NCI-H2107 treated with DMSO at 0.1 percent for 48 hours (cell line): ENCODE measurements around the gene FASTKD3.

Source experiments
- DNase-seq: peaks from one replicate; lab custom pipeline; 2025; ENCODE audit not compliant: unreplicated experiment; lab: John Stamatoyannopoulos, UW

Gene FASTKD3

GRCh38 chr5:7850395-7851239 is 18.2 kb downstream of the FASTKD3 start, which contains the start of gene CFAP90:
Gene CFAP90, minus strand, starts transcription at chr5:7851133. Its CDS starts 112 bp downstream, at chr5:7851021.
- peak; percentile 34 for DNase-seq

GRCh38 chr5:7849681-7850394 is 19.0 kb downstream of the FASTKD3 start:
- DNase-seq, result peak; percentile 45

GRCh38 chr5:7848296-7848695 is 20.5 kb downstream of the FASTKD3 start:
- DNase-seq, result no peak

DNA sequence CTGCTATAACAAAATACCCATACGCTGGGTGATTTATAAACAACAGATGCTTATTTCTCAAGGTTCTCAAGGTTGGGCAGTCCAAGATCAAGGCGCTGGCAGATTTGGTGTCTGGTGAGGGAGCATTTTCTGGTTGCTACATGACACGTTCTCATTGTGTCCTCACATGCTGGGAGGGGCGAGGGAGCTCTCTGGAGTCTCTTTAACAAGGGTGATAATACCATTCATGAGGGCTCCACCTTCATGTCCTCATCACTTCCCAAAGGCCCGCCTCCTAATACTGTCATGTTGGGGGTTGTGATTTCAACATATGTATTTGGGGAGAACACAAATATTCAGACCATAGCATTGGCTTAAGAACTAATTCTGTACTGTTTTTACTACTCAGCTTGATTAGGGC is 22.5 kb downstream of the FASTKD3 start:
- DNase-seq, result no peak

DNA sequence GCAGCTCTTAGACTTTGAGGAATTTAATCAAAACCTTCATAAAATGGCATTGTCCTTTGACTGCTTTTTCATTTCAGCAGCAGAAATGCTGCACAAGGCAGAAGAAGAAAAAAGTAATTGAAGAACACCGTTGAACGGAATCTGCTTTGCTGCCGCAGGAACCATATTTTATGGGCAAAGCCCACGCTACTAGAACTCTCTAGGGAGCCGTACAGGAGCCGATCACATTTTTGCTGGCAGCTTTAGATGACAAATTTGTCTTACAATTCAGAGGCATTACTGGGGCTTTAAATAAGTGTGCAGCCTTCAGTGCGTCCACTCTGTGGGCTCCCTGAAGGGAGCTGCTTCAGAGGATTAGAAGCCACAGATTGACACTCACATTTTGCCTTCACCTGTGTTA is 23.3 kb downstream of the FASTKD3 start:
- DNase-seq, result no peak

DNA sequence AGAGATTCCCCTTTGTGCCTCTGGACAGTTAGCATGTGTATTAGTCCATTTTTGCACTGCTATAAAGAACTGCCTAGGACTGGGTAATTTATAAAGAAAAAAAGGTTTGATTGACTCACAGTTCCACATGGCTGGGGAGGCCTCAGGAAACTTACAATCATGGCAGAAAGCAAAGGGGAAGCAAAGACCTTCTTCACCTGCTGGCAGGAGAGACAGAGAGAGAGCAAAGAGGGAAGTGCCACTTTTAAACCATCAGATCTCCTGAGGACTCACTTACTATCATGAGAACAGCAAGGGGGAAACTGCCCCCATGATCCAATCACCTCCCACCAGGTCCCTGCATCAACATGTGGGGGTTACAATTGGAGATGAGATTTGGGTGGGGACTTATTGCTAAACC is 23.9 kb downstream of the FASTKD3 start:
- DNase-seq, result no peak

- DNase-seq, result no peak
Observed at GRCh38 chr5:7842531-7842930, 26.3 kb downstream of the FASTKD3 start.

DNA sequence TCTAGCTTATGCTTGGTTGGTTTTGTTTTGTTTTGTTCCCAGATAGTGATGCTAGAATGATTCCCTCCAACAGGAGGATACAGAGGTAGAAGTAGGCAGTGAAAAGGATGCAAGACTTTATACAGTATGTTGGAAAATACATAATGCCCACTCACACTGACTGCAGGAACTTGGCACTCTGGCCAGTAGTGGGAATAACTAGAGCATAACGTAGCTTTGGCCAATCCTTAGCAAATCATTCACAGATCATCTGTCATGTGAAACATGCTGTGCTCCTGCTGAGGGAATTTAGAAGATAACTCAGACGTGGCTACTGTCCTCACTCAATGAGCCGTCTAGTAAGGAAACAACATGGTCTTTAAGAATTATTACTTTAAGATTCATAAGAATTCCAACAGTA is 31.4 kb downstream of the FASTKD3 start:
- no peak for DNase-seq

DNA sequence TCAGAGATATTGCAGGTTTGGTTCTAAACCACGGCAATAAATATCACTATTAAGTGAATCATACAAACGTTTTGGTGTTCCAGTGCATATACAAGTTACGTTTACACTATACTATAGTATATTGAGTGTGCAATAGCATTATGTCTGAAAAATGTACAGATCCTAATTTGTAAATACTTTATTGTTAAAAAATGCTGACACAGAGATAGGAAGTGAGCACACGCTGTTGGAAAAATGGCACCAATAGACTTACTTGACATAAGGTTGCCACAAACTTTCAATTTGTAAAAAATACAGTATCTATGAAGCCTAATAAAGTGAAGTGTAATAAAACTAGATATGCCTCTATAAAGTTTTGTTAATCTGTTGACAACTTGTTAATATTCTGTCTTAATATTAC is 33.8 kb downstream of the FASTKD3 start:
- no peak for DNase-seq

- DNase-seq, result peak; percentile 50
Observed at GRCh38 chr5:7828269-7828668, 40.6 kb downstream of the FASTKD3 start.

DNA sequence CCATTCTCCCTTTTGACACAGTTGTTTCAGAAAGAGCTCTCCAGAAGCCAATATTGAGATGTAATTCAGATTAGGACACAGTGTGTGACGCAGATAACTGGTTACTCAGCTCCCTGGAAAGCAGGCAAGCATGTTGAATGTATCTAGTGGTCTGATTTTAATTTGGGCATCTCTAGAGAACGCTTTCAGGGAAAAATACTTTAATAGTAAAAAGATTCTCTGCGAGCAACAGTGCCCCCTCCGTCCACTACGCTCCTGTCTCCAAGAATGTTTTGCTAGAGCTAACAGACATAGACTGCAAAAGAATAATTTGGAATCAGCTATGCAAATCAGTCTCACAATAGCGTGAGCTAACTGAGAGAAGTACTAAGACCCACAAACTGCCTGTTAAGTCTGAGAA is 41.2 kb downstream of the FASTKD3 start:
- DNase-seq, result no peak

GRCh38 chr5:7825630-7826029 is 43.2 kb downstream of the FASTKD3 start:
- no peak for DNase-seq

DNA sequence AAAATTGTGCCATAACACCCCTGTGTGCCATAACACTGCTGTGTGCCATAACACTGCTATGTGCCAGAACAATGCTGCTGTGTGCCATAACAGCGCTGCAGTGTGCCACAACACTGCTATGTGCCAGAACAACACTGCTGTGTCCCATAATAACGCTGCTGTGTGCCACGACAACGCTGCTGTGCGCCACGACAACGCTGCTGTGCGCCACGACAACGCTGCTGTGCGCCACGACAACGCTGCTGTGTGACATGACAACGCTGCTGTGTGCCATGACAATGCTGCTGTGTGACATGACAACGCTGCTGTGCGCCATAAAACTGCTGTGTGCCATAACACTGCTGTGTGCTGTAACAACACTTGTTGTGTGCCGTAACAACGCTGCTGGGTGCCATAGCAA is 43.8 kb downstream of the FASTKD3 start:
- DNase-seq, result no peak

DNA sequence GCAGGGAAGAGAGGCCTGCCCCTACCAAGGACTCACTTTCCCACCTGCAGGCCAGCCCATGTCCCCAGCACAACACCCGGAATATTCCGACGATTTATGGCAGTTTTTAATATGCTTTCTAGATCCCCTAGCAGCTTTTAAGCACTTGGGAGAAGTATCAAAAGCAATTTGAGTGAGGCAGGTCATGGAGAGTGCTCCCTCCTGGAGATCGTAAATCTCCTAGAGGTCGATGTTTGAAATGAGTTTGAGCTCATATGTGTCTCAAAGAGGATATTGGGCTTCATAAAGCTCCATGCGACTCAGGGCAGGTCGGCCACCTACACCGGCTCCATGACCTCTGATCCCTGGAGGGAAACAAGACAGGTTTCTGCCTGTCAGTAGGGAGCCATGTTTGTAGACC is 45.2 kb downstream of the FASTKD3 start:
- no peak for DNase-seq

DNA sequence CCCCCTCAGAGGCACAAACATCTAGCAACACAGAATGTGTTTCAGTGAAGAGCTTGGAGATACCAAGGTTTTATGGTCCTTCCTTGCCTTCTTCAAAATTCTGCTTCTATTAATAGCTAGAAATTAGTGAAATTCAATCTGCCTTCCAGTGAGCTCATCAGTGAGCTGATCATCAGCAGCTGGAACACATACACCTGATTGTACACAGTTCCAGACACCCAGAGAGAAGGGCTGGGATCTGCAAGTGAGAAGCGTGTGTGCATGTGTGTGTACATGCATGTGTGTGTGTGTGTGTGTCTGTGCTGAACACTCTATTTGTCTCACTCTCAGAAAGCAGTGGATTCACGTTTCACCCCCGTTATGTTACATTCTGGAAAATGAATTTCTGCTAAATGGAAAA is 46.4 kb downstream of the FASTKD3 start:
- DNase-seq, result no peak

DNA sequence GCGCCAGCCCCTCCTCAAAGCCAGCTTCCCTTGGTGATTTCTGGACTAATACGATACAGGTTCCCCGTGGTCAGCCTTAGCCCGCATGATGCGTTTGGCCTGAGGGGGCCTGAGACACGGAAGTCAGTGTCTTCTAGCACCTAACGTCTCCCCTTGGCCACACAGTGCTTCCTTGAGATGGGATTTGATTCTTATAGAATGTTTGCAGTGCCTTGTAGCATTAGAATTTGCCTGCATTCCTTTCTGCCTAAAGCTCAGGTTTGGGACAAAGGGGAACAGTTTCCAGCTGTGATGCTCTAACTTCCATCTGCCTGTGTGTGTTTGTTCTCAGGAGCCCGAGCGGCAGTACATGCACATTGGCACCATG is 52.3 kb downstream of the FASTKD3 start:
- no peak for DNase-seq

GRCh38 chr5:7815892-7816534 is 52.8 kb downstream of the FASTKD3 start:
- DNase-seq, result peak; percentile 28

DNA sequence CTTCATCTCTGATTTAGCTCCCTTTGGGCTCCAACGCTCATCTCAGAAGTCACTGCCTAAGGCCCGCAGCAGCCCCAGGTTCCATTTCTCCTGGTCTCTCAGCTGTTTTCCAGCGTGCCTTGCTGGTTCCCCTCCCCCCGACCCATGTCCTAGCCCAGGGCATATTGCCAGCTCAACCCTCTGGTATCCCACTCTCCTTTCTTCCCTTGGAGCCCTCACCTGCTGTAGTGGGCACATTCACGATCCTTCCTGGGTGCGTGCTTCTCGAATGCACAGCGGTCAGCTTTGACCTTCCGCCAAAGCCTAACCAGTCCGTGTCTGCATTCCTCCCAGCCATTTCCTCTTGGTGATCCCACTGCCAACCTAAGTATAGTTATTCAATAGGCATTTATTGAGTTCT is 54.0 kb downstream of the FASTKD3 start:
- DNase-seq, result no peak

DNA sequence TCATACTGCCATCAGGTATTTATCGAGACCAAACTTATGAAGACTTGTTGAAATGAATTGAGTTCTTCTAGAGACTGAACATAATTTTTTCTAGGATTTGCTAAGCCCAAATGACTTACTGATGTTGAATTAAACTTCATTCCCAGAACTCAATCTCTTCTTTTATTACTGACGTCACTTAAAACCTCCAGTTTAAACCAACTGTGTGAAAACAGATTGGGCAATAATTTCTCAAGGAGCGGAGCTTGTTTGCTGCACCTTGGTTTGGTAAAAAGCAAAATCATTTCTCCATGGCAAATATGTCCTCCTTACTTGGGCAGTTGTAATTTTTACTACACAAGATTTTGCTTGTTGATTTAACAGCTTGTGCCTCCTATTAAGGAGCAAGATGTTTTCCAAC is 55.3 kb downstream of the FASTKD3 start:
- DNase-seq, result no peak

- DNase-seq, result no peak
Observed at GRCh38 chr5:7813007-7813406, 55.8 kb downstream of the FASTKD3 start.

DNA sequence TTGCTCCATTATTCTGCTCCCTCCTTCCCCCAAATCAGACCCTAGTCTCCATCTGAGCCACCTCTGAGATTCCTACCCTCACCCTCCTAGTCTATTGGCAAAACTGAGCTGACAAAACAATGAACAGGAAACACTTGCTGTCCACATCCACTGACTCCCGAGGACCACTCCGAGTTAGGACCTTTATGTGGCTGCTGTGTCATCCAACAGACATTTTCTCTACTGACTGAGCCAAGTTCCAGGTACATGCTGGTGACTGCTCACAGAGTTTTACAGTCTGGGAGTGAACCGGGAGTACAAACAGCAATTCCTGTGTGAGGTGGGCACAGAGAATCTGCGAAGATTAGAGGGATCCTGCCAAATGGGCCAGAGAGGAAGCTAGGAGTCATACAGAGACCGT is 57.1 kb downstream of the FASTKD3 start:
- no peak for DNase-seq
